ENCODE data around the gene PCNX2. TPM values are rescaled to one million over a fixed set of nuclear protein-coding genes. Genes with fewer than 3 reads are reported as not detected.

The PCNX2 gene
- polyA plus RNA-seq, 1 donor from 2014 or later = 6.5 TPM

GRCh38 chr1:232968391-232968790 lies 327.1 kb downstream of the PCNX2 start:
- Mint-ChIP-seq H3K4me3 (no peak overlapping the region), H3K9me3 (peaks cover 3 to 19% (median 9%) of the 10 kb centered on the region in 3 donors), H3K27me3 (no peaks in the 10 kb centered on the region), H3K36me3 (peaks cover 35% of the 10 kb centered on the region), H3K4me1 (peaks cover 0 to 6% (median 3%) of the 10 kb centered on the region in 3 donors), H3K27ac (no peak overlapping the region)

DNA sequence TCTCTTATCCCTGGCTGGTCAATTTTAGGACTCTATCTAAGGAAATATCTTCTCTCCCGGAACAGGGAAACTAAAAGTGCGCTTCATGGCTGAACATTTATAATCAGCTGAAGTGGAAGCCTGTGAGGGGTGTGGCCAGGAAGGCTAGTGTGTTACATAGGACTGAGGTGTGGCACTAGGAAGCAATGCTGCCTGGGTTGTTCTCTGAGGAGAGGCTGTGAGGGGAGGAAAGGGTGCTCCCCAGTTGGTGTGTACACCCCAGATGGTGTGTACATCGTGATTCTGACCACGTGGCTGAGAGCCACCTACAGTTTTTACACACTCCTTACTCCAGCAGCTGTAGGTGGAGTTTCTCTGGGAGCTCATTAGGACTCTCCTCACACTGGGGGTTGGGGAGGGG lies 328.9 kb downstream of the PCNX2 start:
- no peak overlapping the region for H3K27ac Mint-ChIP-seq
- peaks cover 23% of the 10 kb centered on the region for H3K36me3 Mint-ChIP-seq
- no peaks in the 10 kb centered on the region for H3K27me3 Mint-ChIP-seq
- H3K4me1 Mint-ChIP-seq = peaks cover 0 to 12% (median 4%) of the 10 kb centered on the region in 3 donors
- no peak overlapping the region for H3K4me3 Mint-ChIP-seq
- peaks cover 0 to 7% (median 0%) of the 10 kb centered on the region in 3 donors for H3K9me3 Mint-ChIP-seq

- Mint-ChIP-seq H3K27me3 (no peaks in the 10 kb centered on the region), H3K36me3 (peaks cover 22% of the 10 kb centered on the region), H3K4me3 (no peak overlapping the region), H3K4me1 (peaks cover 0 to 12% (median 4%) of the 10 kb centered on the region in 3 donors), H3K27ac (no peak overlapping the region), H3K9me3 (no peaks in the 10 kb centered on the region)
Observed at GRCh38 chr1:232965912-232966217, 329.7 kb downstream of the PCNX2 start.

GRCh38 chr1:232965124-232965911 lies 330.2 kb downstream of the PCNX2 start:
- peaks cover 0 to 12% (median 4%) of the 10 kb centered on the region in 3 donors for H3K4me1 Mint-ChIP-seq
- no peaks in the 10 kb centered on the region for H3K27me3 Mint-ChIP-seq
- peak overlapping the region in 1 of 4 donors; percentile 17 for H3K4me3 Mint-ChIP-seq
- H3K36me3 Mint-ChIP-seq = peaks cover 22% of the 10 kb centered on the region
- H3K27ac Mint-ChIP-seq = no peak overlapping the region
- no peaks in the 10 kb centered on the region for H3K9me3 Mint-ChIP-seq

- Mint-ChIP-seq H3K4me3 (peak overlapping the region in 1 of 4 donors; percentile 17), H3K36me3 (peaks cover 18% of the 10 kb centered on the region), H3K27ac (no peak overlapping the region), H3K27me3 (no peaks in the 10 kb centered on the region), H3K4me1 (peaks cover 0 to 12% (median 4%) of the 10 kb centered on the region in 3 donors), H3K9me3 (no peaks in the 10 kb centered on the region)
Observed at GRCh38 chr1:232964601-232965000, 330.9 kb downstream of the PCNX2 start.

DNA sequence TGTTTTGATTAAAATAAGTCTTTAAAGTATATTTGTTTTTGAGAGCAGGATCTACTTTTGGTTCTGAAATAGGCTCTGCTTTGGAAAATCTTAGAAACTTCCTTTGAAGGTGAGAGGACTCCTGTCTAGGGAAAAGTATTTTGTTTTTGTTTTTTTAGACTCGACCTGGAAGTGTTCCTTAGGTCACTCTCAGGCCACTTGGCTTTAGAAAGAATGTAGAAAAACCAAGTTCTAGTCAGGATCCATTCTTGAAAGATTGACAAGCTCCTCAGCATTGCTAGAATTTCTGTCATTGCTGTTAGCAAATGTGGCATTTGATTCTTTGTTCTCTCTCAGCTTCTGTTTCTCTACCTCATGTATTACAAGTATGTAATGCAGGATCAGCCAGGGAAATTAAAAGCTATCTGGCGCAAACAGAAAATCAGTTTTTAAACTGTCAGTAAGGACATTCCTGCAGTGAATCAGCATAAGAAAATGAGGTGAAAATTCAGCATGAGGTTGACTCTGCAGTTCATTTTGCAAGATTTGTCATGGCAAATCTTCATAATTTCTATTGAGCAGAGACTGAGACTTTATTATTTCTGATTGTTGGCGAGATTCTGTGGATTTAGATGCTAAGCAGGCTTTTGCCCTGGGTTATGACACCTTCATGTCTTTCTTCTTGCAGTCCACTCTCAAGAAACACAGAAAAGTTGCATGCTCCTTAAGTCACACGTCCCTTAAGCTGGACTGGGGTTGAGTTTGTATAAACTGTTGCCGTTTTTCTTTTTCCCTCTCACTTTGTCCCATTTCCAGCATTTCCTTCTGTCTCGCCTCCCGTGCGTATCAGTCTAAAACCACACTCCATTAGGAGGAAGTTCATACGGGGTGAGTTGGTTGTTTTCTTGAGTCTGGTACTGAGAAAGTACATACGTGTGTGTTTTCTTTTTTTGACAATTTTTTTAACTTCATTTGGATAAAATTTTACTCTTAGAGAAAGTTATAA lies 332.5 kb downstream of the PCNX2 start:
- Mint-ChIP-seq H3K36me3 (peaks cover 22% of the 10 kb centered on the region), H3K27me3 (no peaks in the 10 kb centered on the region), H3K4me3 (no peak overlapping the region), H3K4me1 (peaks cover 0 to 12% (median 4%) of the 10 kb centered on the region in 3 donors), H3K27ac (no peak overlapping the region), H3K9me3 (peaks cover 1 to 10% (median 6%) of the 10 kb centered on the region in 3 donors)

DNA sequence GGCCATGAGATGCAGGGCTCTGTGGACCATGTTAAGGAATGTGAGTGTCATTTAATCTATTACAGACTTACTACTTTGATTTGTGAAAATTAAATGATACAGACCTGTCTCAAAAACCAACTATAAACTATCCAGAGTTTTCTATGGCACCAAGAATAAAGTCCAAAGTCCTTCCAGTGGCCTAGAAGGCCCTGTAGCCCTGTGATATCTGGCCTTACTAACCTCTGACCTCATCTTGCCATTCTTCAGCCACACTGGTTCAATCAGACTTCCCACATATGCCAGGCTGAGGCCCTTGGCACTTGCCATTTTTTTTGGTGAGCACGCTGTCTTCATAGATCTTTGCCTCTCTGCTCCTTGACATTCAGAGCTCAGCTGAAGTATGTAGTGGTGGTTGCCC lies 337.5 kb downstream of the PCNX2 start:
- Mint-ChIP-seq H3K4me3 (no peak overlapping the region), H3K4me1 (peaks cover 2 to 7% (median 2%) of the 10 kb centered on the region in 3 donors)

GRCh38 chr1:232956081-232956480 lies 339.4 kb downstream of the PCNX2 start:
- no peak overlapping the region for H3K27ac Mint-ChIP-seq
- peaks cover 14 to 22% (median 14%) of the 10 kb centered on the region in 3 donors for H3K4me1 Mint-ChIP-seq
- peaks cover 1 to 10% (median 6%) of the 10 kb centered on the region in 3 donors for H3K9me3 Mint-ChIP-seq
- no peaks in the 10 kb centered on the region for H3K27me3 Mint-ChIP-seq
- no peak overlapping the region for H3K4me3 Mint-ChIP-seq
- H3K36me3 Mint-ChIP-seq = peaks cover 22% of the 10 kb centered on the region

More for the DNA sequence above, 337.5 kb downstream of the PCNX2 start:
- Mint-ChIP-seq H3K27me3 (no peaks in the 10 kb centered on the region), H3K27ac (no peak overlapping the region), H3K9me3 (peaks cover 1 to 10% (median 6%) of the 10 kb centered on the region in 3 donors), H3K36me3 (peaks cover 25% of the 10 kb centered on the region)

DNA sequence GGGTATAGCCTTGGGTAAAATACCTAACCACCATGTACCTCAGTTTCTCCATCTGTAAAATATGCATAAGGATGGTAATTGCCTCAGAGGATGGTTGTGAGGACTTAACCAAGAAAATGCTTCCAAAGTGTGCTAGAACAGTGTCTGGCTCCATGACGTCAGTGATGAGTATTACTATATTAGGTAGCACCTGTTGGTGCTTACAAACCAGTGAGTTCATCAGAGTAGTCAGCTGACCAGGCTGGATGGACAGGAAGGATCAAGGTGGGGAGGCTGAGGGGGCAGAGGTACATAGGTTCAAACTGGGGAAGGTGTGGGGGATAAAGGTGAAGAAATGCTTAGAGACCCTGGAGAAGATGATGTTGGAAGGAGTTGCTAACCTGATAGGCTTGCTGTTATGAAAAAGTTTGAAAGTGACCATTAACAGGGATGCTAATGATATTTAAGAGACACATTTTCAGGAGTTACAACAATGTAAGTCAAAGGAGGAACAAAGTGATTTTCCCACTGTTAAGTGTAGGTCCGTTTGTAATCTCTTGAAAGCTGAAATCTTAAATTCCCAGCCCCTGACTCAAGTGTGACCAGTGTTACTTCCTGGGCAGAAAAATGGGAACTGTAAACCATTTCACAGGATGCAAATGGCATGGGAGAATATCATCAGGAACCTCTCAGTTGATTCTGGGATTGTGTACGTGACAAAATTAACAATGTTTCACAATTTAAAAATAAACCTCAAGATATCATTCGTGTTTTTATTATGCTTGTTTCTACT lies 340.7 kb downstream of the PCNX2 start:
- Mint-ChIP-seq H3K4me3 (no peak overlapping the region), H3K36me3 (peaks cover 27% of the 10 kb centered on the region), H3K9me3 (peaks cover 1 to 10% (median 6%) of the 10 kb centered on the region in 3 donors), H3K4me1 (peaks cover 22 to 26% (median 24%) of the 10 kb centered on the region in 3 donors), H3K27me3 (no peaks in the 10 kb centered on the region), H3K27ac (no peak overlapping the region)

GRCh38 chr1:232952514-232953499 lies 342.7 kb downstream of the PCNX2 start:
- Mint-ChIP-seq H3K36me3 (peaks cover 11% of the 10 kb centered on the region), H3K27me3 (no peaks in the 10 kb centered on the region), H3K27ac (peak overlapping the region in 1 of 3 donors; percentile 81), H3K4me1 (peaks cover 24 to 30% (median 28%) of the 10 kb centered on the region in 3 donors), H3K9me3 (no peaks in the 10 kb centered on the region), H3K4me3 (peak overlapping the region; percentile 44 to 97 (median 60))

GRCh38 chr1:232951605-232952004 lies 343.9 kb downstream of the PCNX2 start:
- H3K27ac Mint-ChIP-seq = peak overlapping the region in 2 of 3 donors; percentile 81 to 97

DNA sequence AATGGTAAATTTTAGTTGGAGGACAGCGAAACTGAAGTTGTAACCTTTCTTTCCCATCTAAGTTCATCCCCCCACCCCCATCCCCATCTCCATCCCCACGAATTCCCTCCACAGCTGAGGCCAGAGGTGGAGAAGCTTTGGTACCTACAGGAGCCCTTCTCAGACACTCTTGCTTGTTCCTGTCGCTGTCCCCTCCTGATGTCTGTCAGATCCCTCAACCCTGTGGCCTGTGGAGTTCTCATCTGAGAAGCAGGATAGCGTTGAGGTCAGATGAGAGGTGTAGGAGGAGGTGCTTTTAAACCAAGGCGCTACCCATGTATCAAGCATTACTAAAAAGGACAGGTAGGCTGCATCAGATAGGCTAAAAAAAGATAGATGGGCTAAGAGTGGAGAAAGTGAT lies 344.3 kb downstream of the PCNX2 start:
- peaks cover 24 to 30% (median 29%) of the 10 kb centered on the region in 3 donors for H3K4me1 Mint-ChIP-seq
- H3K27ac Mint-ChIP-seq = peak overlapping the region in 2 of 3 donors; percentile 81 to 97
- H3K4me3 Mint-ChIP-seq = peak overlapping the region; percentile 93 to 99 (median 96)
- peaks cover 5% of the 10 kb centered on the region for H3K36me3 Mint-ChIP-seq
- H3K9me3 Mint-ChIP-seq = no peaks in the 10 kb centered on the region
- H3K27me3 Mint-ChIP-seq = no peaks in the 10 kb centered on the region

More at GRCh38 chr1:232951605-232952004, 343.9 kb downstream of the PCNX2 start:
- Mint-ChIP-seq H3K4me1 (peaks cover 24 to 30% (median 28%) of the 10 kb centered on the region in 3 donors), H3K9me3 (no peaks in the 10 kb centered on the region), H3K36me3 (peaks cover 5% of the 10 kb centered on the region), H3K4me3 (peak overlapping the region; percentile 4 to 99 (median 96)), H3K27me3 (no peaks in the 10 kb centered on the region)

Data from IgD-negative memory B cell (primary cell).